Spleen (tissue), 7 donors: ENCODE data around the gene ITCH.

Source experiments
- CTCF ChIP-seq, 11 experiments: fragments of 200-600 bp in 7 of 11; fragments of 450-650 bp in 4 of 11; sonication (generic) in 4 of 11; IDR thresholded peaks in 8 of 11; conservative IDR thresholded peaks in 3 of 11; 1 replicate in 7 of 11; 2 replicates in 4 of 11; pipeline versions ENCODE4 v1.4.0 to v1.8.0; 2016 to 2021; ENCODE audit warnings: antibody characterized with exemption in 11 of 11, inconsistent platforms in 4 of 11, mild to moderate bottlenecking in 1 of 11
- POLR2A ChIP-seq, 3 donors: fragments of 450-650 bp; IDR thresholded peaks; one replicate each; pipeline ENCODE4 v1.5.1; 2017; ENCODE audit warnings: antibody characterized with exemption in 3 of 3, mild to moderate bottlenecking in 1 of 3
- POLR2AphosphoS5 ChIP-seq, 3 donors: sonication (generic); formaldehyde crosslinking; IDR thresholded peaks; one replicate each; pipeline ENCODE4 v1.5.1; 2017; ENCODE audit warnings: antibody characterized with exemption in 3 of 3
- donor health status: DM: no; HTN: no; CAD: no; lungs with moderate emphysema.
- donor health status: DM: no; HTN: no; CAD: no.
- donor health status: DM: no; HTN: no; CAD: no.

GRCh38 chr20:34515484-34516246 lies 152.6 kb downstream of the ITCH start:
- TF ChIP-seq CTCF (IDR thresholded peaks at IDR 0.05 in 8 of 11, conservative IDR thresholded peaks at IDR 0.05 in 3 of 11) (no peak), POLR2A (IDR thresholded peaks at IDR 0.05) (no peak), POLR2AphosphoS5 (IDR thresholded peaks at IDR 0.05) (peak; percentile 4 to 68 (median 26))
